ENCODE measurements around the gene SVEP1. TPM values are rescaled to one million over a fixed set of nuclear protein-coding genes. Genes with fewer than 3 reads are reported as not detected.
"Not testable (repeated sequence)": the region's sequence is repeated elsewhere in the genome, so short reads cannot be mapped to it uniquely, and the experiment has no call there.

The SVEP1 gene
- polyA plus RNA-seq, 1 of the 3 experiments (the other 2 are of a cell fraction) = 0.10 TPM

GRCh38 chr9:110399983-110400382 lies 179.6 kb downstream of the SVEP1 start:
- H3K27me3 ChIP-seq (ENCODE audit: insufficient read depth) = no peaks in the 10 kb centered on the region
- TF ChIP-seq YY1 (IDR thresholded peaks at IDR 0.05; ENCODE audit: low read depth) = no peak
- TF ChIP-seq TEAD4 (IDR thresholded peaks at IDR 0.05; ENCODE audit: borderline replicate concordance, insufficient read depth) = no peak
- TF ChIP-seq IRF3 (IDR thresholded peaks at IDR 0.05; ENCODE audit: low read depth, low read length) = no peak
- H3K4me3 ChIP-seq (ENCODE audit: low read depth in 2 of 2, low read length in 1 of 2) = no peak overlapping the region
- no peak overlapping the region for H3K4me2 ChIP-seq
- DNase-seq = no peak
- H3K36me3 ChIP-seq (replicated peaks in 1 of 2; ENCODE audit: control insufficient read depth in 1 of 2, insufficient read depth in 2 of 2, low read length in 1 of 2) = no peaks in the 10 kb centered on the region
- 80% methylated on average over 4 of the region's 4 CpGs for WGBS (ENCODE audit: low lambda C conversion rate)
- POLR2A ChIA-PET = no interaction called here
- no peak overlapping the region for H3K27ac ChIP-seq (ENCODE audit: low read depth in 2 of 2, low read length in 1 of 2)
- H3F3A ChIP-seq (replicated peaks; ENCODE audit: insufficient read depth) = no peaks in the 10 kb centered on the region
- H3K79me2 ChIP-seq (ENCODE audit: insufficient read depth) = no peaks in the 10 kb centered on the region
- no peaks in the 10 kb centered on the region for H3K9me2 ChIP-seq
- H3K9ac ChIP-seq = no peak overlapping the region
- CTCF ChIA-PET = no interaction called here
- no peaks in the 10 kb centered on the region for H4K20me1 ChIP-seq (ENCODE audit: insufficient read depth)
- H3K9me3 ChIP-seq = no peaks in the 10 kb centered on the region
- no peaks in the 10 kb centered on the region for H3K4me1 ChIP-seq (ENCODE audit: control insufficient read depth in 1 of 2, insufficient read depth in 2 of 2, low read depth in 1 of 2, low read length in 1 of 2)
- no peak overlapping the region for H2AFZ ChIP-seq (ENCODE audit: low read depth)

GRCh38 chr9:110398992-110399391 lies 180.5 kb downstream of the SVEP1 start:
- H3K79me2 ChIP-seq (ENCODE audit: insufficient read depth); H3K36me3 ChIP-seq (replicated peaks in 1 of 2; ENCODE audit: control insufficient read depth in 1 of 2, insufficient read depth in 2 of 2, low read length in 1 of 2); H3K9me2 ChIP-seq; DNase-seq; H3K27ac ChIP-seq (ENCODE audit: low read depth in 2 of 2, low read length in 1 of 2); H3K4me3 ChIP-seq (ENCODE audit: low read depth in 2 of 2, low read length in 1 of 2); H3K4me1 ChIP-seq (ENCODE audit: control insufficient read depth in 1 of 2, insufficient read depth in 2 of 2, low read depth in 1 of 2, low read length in 1 of 2); CTCF ChIA-PET; H3K27me3 ChIP-seq (ENCODE audit: insufficient read depth); H2AFZ ChIP-seq (ENCODE audit: low read depth); H3F3A ChIP-seq (replicated peaks; ENCODE audit: insufficient read depth); POLR2A ChIA-PET; H3K9ac ChIP-seq; H4K20me1 ChIP-seq (ENCODE audit: insufficient read depth); H3K4me2 ChIP-seq; H3K9me3 ChIP-seq: not testable (repeated sequence)
- WGBS (ENCODE audit: low lambda C conversion rate) = 2% methylated on average over 2 of the region's 2 CpGs

DNA sequence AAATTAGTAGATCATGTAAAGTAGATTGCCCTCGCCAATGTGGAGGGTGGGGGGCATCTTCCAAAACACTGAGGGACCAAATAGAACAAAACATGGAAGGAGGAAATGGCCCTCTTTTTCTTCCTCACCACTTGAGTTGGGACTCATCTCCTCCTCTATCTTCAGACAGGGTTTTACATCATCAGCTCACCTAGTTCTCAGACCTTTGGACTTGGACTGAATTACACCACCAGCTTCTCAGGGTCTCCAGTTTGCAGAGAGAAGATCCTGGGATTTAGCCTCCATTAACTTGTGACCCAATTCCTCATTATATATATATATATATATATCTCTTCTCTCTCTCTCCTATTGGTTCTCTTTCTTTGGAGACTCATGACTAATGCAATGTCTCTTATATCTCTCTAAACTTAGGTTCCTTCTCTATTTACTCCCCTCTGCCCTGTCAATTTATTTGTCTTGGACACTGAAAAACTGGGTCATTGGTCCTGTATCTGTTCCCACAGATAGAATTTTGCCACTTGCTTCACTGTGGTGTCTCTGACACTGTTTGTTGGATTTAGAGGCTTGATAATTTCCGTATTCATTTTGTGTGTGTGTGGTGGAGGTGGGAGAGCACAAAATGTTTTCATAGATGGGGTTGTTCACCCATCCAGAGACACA lies 187.6 kb downstream of the SVEP1 start:
- no peak for TF ChIP-seq YY1 (IDR thresholded peaks at IDR 0.05; ENCODE audit: low read depth)
- no peak overlapping the region for H3K4me2 ChIP-seq
- no peaks in the 10 kb centered on the region for H3K79me2 ChIP-seq (ENCODE audit: insufficient read depth)
- no peak overlapping the region for H2AFZ ChIP-seq (ENCODE audit: low read depth)
- DNase-seq = no peak
- H3K9me3 ChIP-seq = no peaks in the 10 kb centered on the region
- POLR2A ChIA-PET = no interaction called here
- H3K4me3 ChIP-seq (ENCODE audit: low read depth in 2 of 2, low read length in 1 of 2) = no peak overlapping the region
- no peaks in the 10 kb centered on the region for H3K36me3 ChIP-seq (replicated peaks in 1 of 2; ENCODE audit: control insufficient read depth in 1 of 2, insufficient read depth in 2 of 2, low read length in 1 of 2)
- H3K27ac ChIP-seq (ENCODE audit: low read depth in 2 of 2, low read length in 1 of 2) = no peak overlapping the region
- no peaks in the 10 kb centered on the region for H4K20me1 ChIP-seq (ENCODE audit: insufficient read depth)
- H3K9me2 ChIP-seq = no peaks in the 10 kb centered on the region
- CTCF ChIA-PET = no interaction called here
- H3K4me1 ChIP-seq (ENCODE audit: control insufficient read depth in 1 of 2, insufficient read depth in 2 of 2, low read depth in 1 of 2, low read length in 1 of 2) = no peaks in the 10 kb centered on the region
- H3F3A ChIP-seq (replicated peaks; ENCODE audit: insufficient read depth) = no peaks in the 10 kb centered on the region
- H3K9ac ChIP-seq = no peak overlapping the region
- 5% methylated on average over 2 of the region's 2 CpGs for WGBS (ENCODE audit: low lambda C conversion rate)
- no peaks in the 10 kb centered on the region for H3K27me3 ChIP-seq (ENCODE audit: insufficient read depth)

Measured in SK-N-SH (cell line).